HL-60 (cell line): Measurements from ENCODE around the gene CELF5.
"Not testable (repeated sequence)": the region's sequence is repeated elsewhere in the genome, so short reads cannot be mapped to it uniquely, and the experiment has no call there.

Source experiments
- DNase-seq, 2 experiments: peaks; one replicate each; pipeline ENCODE4 v3.0.0-alpha.2; 2010 to 2020; ENCODE audit warnings: low read depth in 1 of 2, low spot score in 1 of 2
- H3K27ac ChIP-seq: fragments of 250-450 bp; sonication (Bioruptor Pico); replicated peaks from 2 replicates; pipeline ENCODE4 v1.5.1; 2020; ENCODE audit warnings: mild to moderate bottlenecking, moderate library complexity
- H3K27me3 ChIP-seq: fragments of 250-450 bp; sonication (Bioruptor Pico); 2 replicates; pipeline ENCODE4 v1.5.1; 2021; ENCODE audit warnings: mild to moderate bottlenecking, moderate library complexity; ENCODE audit not compliant: insufficient read depth, poor library complexity, severe bottlenecking
- H3K4me3 ChIP-seq: replicated peaks from 2 replicates; pipeline ENCODE4 v1.5.1; 2011; ENCODE audit warnings: mild to moderate bottlenecking, control low read depth, low read length; ENCODE audit not compliant: insufficient read depth
- CTCF ChIP-seq: IDR thresholded peaks from one replicate; pipeline ENCODE4 v1.5.1; 2011; ENCODE audit warnings: low read length, control low read depth, inconsistent platforms; ENCODE audit not compliant: insufficient read depth
- GABPA ChIP-seq: IDR thresholded peaks from 2 replicates; pipeline ENCODE4 v1.6.1; 2012; ENCODE audit warnings: low read depth
- POLR2AphosphoS5 ChIP-seq: IDR thresholded peaks from 2 replicates; pipeline ENCODE4 v1.6.1; 2012; ENCODE audit warnings: low read depth
- SPI1 ChIP-seq: IDR thresholded peaks from 2 replicates; pipeline ENCODE4 v1.6.1; 2012; ENCODE audit warnings: low read depth, mild to moderate bottlenecking, borderline replicate concordance
- TF ChIP-seq, protein P1 (sequence below): IDR thresholded peaks from 2 replicates; pipeline ENCODE4 v1.6.1; 2012; ENCODE audit warnings: low read depth; ENCODE audit not compliant: insufficient replicate concordance

Gene CELF5

DNA sequence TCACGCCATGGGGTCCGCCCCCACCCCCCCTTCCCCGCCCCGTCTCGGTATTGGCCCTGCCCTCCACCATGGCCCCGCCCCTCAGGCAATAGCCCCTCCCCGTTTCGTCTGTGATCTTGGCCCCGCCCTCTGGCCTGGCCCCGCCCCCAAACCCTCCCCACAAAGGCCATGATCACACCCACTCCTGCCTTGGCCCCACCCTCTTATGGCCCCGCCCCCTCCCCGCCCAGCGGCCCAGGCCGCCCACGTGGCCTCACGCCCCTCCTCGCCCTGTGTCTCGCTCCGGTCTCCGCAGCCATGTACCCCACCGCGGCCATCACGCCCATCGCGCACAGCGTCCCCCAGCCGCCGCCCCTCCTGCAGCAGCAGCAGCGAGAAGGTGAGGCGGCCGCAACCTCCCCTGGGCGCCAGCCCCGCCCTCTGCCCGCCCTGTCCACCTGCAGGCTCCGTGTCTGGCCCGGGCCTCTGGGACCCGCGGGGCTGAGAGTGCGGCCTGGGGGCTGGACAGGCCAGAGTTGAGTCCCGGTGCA, 61.3 kb downstream of the CELF5 start:
- DNase-seq: no peak
- TF ChIP-seq GABPA (no peak), SPI1 (no peak), CTCF (no peak)
- TF ChIP-seq, protein P1, sequence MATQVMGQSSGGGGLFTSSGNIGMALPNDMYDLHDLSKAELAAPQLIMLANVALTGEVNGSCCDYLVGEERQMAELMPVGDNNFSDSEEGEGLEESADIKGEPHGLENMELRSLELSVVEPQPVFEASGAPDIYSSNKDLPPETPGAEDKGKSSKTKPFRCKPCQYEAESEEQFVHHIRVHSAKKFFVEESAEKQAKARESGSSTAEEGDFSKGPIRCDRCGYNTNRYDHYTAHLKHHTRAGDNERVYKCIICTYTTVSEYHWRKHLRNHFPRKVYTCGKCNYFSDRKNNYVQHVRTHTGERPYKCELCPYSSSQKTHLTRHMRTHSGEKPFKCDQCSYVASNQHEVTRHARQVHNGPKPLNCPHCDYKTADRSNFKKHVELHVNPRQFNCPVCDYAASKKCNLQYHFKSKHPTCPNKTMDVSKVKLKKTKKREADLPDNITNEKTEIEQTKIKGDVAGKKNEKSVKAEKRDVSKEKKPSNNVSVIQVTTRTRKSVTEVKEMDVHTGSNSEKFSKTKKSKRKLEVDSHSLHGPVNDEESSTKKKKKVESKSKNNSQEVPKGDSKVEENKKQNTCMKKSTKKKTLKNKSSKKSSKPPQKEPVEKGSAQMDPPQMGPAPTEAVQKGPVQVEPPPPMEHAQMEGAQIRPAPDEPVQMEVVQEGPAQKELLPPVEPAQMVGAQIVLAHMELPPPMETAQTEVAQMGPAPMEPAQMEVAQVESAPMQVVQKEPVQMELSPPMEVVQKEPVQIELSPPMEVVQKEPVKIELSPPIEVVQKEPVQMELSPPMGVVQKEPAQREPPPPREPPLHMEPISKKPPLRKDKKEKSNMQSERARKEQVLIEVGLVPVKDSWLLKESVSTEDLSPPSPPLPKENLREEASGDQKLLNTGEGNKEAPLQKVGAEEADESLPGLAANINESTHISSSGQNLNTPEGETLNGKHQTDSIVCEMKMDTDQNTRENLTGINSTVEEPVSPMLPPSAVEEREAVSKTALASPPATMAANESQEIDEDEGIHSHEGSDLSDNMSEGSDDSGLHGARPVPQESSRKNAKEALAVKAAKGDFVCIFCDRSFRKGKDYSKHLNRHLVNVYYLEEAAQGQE: no peak
- peaks cover 25% of the 10 kb centered on the region for H3K27me3 ChIP-seq
- H3K4me3 ChIP-seq: no peak overlapping the region
- no peak overlapping the region for H3K27ac ChIP-seq

GRCh38 chr19:3287814-3288213, 63.4 kb downstream of the CELF5 start:
- peaks cover 18% of the 10 kb centered on the region for H3K27me3 ChIP-seq
- TF ChIP-seq SPI1 (no peak), POLR2AphosphoS5 (no peak)
- no peak overlapping the region for H3K27ac ChIP-seq
- DNase-seq: no peak
- H3K4me3 ChIP-seq: no peak overlapping the region

- not testable (repeated sequence) for H3K27ac ChIP-seq, H3K4me3 ChIP-seq, DNase-seq
- H3K27me3 ChIP-seq: peaks cover 18% of the 10 kb centered on the region
Observed at GRCh38 chr19:3288437-3288836, 64.0 kb downstream of the CELF5 start.

DNA sequence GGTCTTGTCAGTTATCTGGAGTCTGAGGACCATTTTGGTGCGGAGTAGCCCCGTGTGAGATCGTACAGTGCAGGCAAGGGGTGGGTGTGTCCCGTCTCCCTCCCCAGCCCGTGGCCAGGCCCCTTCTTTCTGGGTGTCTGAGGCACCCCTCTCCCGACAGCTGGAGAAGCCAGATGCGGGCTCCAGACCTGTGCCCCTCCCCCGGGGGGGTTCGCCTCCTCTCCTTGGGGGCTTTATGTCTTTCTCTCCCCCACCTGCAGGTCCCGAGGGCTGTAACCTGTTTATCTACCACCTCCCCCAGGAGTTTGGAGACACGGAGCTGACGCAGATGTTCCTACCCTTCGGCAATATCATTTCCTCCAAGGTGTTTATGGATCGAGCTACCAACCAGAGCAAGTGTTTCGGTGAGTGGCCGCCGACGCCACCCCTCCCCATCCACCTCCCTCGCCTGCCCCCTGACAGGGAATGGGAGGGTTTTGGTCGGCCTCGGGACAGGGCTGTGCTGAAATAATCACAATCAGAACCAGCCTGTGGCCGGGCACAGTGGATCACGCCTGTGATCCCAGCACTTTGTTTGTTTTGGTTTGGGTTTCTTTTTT, 65.6 kb downstream of the CELF5 start:
- no peak for DNase-seq
- H3K27me3 ChIP-seq: peaks cover 8% of the 10 kb centered on the region
- H3K27ac ChIP-seq: no peak overlapping the region
- no peak overlapping the region for H3K4me3 ChIP-seq
- no peak for TF ChIP-seq CTCF
- TF ChIP-seq GABPA: no peak
- TF ChIP-seq, protein P1: no peak
- no peak for TF ChIP-seq POLR2AphosphoS5
- no peak for TF ChIP-seq SPI1

DNA sequence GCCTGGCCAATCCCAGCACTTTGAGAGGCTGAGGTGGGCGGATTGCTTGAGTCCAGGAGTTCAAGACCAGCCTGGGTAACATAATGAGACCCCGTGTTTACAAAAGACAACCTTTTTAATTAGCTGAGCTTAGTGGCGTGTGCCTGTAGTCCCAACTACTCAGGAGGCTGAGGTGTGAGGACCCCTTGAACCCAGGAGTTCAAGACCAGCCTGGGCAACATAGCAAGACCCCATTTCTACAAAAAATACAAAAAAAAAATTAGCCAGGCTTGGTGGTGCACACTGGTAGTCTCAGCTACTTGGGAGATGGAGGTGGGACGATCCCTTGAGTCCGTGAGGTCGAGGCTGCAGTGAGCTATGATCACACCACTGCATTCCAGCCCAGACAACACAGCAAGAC, 66.4 kb downstream of the CELF5 start:
- DNase-seq, H3K4me3 ChIP-seq, H3K27ac ChIP-seq, H3K27me3 ChIP-seq: not testable (repeated sequence)
